Measurements from ENCODE around the gene POU1F1.
"Not testable (repeated sequence)": the region's sequence is repeated elsewhere in the genome, so short reads cannot be mapped to it uniquely, and the experiment has no call there.

Gene POU1F1, protein sequence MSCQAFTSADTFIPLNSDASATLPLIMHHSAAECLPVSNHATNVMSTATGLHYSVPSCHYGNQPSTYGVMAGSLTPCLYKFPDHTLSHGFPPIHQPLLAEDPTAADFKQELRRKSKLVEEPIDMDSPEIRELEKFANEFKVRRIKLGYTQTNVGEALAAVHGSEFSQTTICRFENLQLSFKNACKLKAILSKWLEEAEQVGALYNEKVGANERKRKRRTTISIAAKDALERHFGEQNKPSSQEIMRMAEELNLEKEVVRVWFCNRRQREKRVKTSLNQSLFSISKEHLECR

DNA sequence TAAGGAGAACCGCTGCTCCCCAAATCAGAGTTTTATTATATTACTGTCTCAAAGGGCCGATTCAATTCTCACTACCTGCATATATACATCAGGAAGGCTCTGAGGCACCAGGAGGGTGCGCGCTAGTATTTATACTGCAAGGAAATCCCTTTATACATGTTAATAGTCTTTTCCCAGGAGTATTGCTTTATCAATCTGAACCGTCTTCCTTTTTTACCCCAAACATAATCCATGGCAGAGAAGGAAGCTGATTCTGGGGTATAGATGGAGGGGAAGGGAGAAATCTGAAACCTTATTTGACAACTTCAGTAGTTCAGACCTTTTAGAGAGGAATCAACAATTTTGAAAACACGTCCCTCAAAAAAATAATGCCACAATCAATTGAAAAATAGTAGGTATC lies at the start of gene POU1F1:
Gene POU1F1 (minus strand): TSS at position 101 of the 400 bp plus-strand sequence. CDS start 122 bp downstream, outside the sequence.
- no peak for DNase-seq

DNA sequence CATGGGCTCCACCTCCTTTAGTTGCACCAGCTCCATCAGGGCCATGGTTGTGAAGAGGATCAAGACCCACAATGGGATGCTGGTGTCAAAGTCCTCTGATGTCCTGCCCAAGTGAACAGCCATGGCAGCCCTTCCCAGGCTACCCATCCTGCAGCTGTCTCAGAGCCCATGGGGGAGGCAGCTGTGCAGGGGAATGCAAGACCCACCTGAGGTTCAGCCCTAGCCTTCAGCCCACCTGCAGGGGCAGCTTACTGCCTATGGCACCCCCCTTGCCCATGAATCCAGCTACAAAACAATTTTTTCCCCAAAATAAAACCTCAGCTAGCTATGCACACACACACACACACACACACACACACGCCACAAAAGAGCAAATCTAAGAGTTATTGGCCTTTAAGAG lies 48.2 kb upstream of the POU1F1 start:
- no peak for DNase-seq

DNA sequence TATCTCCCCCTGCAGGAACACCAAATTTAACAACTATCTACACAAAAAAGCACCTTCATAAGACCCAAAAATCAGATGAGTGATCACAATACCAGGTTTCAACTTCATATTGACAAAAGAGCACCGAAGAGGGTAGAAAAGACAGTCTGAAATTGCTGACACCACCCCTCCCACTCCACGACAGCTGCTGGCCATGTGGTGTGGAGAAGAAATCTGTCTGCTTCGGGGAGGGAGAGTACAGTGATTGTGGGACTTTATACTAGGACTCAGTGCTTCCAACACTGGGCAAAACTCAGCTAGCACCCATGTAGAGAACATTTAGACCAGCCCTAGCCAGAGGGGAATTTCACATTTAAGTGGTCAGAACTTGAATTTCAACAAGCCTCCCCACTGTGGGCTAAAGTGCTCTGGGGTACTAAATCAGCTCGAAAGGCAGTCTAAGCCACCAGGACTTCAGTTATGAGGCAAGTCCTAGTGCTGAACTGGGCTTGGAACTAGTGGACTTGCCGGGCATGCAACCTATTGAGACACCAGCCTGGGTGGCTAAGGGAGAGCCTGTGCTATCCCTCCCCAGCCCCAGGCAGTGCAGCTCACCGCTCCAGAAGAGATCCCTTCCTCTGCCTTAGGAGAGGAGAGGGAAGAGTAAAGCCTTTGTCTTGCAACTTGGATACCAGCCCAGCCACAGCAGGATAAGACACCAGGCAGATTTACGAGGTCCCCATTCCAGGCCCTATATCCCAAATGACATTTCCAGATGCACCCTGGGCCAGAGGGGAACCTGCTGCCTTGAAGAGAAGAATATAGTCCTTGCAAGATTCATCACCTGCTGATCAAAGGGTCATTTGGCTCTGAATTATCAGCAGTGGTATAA lies 44.6 kb upstream of the POU1F1 start:
- no peak for DNase-seq

DNA sequence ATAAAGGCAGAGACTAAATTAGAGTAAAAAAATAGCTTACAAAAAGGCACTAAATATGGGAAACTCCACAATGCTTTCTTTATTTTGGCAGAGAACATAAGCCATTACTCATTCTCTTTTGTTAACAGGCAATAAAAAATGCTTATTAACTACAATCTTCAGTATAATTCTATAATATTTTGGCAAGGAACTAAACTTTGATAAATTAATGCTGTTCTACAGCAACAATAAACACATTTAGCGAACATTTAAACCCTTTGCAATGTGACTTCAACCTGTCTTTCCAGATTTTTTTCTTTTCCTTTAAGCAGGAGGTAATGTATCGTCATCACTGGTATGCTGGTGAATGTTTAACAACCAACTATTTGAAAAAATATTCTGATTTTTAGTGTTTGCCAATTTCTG lies 42.2 kb upstream of the POU1F1 start:
- DNase-seq, result no peak

DNA sequence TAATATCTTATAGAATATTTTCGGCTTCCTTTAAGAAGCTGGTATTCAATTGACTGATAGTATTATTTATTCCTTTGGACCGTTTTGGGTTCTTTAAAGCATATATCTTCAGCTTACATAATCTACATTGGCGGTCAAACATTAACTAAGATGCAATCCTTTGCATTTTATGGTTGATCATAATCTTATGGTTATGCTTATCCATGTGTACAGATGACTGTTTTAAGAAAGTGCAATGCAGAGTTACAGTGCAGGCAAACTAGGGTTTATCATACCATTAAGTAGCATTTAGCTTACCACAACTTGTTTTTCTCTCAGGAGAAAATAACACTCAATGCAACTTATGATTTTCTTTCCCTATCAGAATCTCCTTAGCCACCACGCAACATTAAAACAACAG lies 41.4 kb upstream of the POU1F1 start:
- no peak for DNase-seq

DNA sequence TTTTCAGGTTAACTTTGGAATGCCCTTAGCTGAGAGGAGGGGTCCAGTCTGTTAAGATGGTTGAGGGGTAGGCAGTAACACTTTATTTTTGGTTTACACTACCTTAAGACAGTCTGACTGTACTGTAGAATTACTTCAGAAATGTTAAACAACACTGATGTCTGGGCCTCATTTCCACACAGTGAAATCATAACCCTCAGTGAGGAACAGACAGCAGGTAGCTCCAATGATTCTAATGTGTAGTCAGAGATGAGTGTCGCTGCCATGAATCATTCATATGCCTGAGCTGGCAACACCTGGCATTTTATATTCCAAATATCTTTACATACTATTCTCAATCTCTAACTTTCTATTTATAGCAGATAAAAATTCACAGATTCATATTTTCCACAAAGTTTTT lies 37.3 kb upstream of the POU1F1 start:
- no peak for DNase-seq

DNA sequence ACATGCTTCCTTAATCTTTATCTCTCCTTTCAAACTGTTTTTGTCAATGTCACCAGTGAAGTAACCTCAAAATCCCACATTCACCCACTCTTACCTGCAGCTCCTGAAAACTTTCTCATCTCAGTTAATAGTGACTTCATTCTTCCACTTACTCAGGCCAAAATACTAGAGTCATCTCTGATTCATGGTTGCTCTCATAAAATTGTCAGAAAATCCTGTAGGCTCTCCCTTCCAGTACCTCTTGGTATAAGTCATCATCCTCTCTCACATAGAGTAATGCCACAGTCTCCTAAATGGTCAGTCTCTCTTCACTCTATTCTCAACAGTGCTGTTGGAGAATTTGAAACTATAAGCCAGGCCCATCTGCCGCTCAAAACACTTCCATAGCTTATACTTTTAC lies 34.9 kb upstream of the POU1F1 start:
- no peak for DNase-seq

DNA sequence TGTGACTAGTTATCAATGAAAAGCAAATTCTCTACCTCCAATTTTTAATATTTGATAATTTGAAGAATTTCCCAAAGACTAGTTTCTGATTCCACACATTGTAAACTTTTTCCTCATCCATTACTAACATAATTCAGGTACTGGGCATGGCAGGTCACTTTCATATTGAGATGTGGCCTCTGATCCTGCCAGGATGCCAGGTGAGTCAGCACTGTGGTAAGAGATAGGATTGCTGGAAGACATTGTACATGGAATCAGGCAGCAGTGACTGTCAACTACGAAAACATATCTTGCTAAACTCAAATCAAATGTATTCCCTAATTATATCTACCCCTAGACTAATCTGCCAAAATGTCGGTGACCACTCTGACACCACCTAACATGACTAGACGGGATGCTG lies 33.2 kb upstream of the POU1F1 start:
- no peak for DNase-seq

DNA sequence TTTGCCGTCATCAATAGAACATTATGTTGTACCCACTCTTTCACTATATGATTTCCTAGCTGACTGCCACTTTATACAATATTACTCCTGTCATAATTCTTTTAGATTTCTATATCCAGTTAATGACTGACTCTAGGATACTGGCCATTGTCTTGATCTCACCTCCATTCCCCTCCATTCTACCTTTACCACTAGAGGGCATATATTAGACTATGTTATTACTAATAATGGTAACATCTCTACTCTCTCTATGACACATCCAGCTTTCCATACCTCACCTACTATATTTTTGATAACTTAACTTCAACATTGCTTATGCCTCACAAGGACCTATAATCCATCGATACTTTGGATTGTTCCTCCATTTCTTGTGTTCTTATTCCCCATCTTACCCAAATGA lies 31.4 kb upstream of the POU1F1 start:
- DNase-seq, result no peak

DNA sequence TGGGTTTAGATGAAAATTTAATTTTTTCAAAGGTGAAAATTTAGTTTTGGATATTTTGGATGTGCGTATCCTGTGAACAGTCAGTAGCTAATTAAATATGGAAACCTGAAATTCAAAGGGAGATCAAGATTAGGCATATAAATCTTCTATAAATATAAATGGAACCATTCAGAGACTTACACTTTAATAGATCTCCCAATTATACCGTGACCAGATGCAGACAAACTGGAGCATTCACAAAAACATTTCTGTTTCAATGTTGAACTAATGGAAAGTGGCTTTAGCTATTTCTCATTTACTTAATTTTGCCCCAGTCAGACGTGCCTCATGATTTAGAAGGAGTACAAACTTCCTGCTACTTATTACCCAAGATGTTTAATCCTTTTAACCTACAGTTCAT lies 29.1 kb upstream of the POU1F1 start:
- no peak for DNase-seq

DNA sequence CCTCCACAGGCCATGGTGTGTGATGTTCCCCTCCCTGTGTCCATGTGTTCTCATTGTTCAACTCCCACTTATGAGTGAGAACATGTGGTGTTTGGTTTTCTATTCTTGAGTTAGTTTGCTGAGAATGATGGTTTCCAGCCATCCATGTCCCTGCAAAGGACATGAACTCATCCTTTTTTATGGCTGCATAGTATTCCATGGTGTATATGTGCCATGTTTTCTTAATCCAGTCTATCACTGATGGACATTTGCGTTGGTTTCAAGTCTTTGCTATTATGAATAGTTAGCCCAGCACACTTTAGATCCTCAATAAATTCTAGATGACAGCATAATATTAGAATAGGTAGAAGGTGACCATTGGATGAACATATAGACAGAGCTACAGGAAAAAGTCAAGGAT lies 28.6 kb upstream of the POU1F1 start:
- not testable (repeated sequence) for DNase-seq

DNA sequence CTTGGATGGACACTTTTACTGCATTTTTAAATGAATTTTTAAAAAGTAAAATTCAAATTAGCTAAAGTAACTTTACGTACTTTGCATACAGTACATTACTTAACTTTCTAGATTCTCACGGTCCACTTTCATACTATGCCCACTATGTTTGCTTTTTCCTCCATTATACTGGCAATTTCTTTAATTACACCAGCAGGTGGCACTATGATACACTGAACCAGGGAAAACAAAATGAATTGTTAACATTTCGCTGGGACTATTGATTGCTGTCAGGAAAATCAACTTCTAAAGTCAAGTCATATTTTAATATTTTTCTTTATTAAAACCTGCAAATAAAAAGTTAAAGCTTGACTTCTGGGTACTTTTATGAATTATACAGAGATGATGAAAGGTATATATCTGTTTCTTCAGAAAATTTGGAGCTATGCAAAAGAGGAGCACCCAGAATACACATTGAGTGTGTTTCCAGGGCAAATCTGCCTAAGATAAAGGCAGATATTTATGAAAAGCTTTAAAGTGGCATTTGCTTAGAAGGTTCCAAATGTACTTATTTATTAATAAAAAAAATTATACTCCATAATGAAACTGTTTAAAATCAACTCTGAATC lies 21.8 kb upstream of the POU1F1 start:
- DNase-seq, result peak in 1 of 2 experiments; percentile 1

DNA sequence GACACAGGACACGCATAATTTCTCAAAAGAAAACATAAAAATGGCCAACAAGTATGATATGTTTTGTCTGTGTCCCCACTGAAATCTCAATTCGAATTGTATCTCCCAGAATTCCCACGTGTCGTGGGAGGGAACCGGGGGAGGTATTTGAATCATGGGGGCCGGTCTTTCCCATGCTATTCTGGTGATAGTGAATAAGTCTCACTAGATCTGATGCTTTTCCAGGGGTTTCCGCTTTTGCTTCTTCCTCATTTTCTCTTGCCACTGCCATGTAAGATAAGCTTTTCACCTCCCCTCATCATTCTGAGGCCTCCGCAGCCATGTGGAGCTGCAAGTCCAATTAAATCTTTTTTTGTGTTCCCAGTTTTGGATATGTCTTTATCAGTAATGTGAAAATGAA lies 12.1 kb upstream of the POU1F1 start:
- DNase-seq, result no peak

DNA sequence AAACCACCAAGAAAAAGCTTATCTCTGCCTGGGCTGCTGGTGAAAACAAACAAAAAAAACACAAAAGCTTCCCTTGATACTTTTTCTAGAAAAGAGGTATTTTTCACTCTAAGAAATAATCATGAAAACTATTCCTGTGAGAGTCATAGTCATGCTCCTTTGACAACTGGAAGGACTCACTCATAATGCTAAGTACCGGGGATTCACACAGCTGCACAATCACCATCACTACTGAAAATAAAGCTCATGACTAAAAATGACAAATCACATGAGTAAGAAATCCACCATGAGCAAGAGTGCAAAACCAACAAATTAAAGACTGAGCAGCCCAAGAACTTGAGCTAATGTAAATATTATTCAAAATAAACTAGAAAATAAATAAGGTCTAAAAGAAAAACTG lies 10.6 kb upstream of the POU1F1 start:
- no peak for DNase-seq

DNA sequence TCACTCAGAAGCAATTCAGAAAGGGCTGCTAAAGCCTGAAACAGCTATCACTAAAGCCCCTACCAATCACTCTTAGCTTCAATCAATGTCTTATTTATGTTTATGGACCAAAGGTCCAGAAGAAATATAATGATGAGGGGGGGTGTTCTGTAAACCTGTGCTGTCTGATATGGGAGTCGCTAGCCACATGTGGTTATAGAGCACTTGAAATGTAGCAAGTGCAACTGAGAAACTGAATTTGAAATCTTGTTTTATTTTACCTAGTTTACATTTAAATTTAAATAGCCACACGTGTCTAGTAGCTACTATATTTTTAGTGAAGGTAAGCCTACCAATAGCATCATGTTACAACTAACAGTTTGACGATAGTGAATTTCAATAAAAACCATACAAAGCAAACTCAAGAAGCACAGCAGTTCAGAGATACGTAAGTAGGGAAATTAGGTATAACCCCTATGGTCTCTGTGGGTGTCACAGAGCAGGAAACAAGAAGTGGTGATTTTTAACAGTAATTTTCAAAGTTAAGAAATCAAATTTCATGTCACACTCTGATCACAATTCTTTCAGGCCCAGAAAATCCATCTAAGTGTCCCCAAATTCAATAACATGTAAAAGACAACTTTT lies 3.6 kb downstream of the POU1F1 start:
- no peak for DNase-seq

DNA sequence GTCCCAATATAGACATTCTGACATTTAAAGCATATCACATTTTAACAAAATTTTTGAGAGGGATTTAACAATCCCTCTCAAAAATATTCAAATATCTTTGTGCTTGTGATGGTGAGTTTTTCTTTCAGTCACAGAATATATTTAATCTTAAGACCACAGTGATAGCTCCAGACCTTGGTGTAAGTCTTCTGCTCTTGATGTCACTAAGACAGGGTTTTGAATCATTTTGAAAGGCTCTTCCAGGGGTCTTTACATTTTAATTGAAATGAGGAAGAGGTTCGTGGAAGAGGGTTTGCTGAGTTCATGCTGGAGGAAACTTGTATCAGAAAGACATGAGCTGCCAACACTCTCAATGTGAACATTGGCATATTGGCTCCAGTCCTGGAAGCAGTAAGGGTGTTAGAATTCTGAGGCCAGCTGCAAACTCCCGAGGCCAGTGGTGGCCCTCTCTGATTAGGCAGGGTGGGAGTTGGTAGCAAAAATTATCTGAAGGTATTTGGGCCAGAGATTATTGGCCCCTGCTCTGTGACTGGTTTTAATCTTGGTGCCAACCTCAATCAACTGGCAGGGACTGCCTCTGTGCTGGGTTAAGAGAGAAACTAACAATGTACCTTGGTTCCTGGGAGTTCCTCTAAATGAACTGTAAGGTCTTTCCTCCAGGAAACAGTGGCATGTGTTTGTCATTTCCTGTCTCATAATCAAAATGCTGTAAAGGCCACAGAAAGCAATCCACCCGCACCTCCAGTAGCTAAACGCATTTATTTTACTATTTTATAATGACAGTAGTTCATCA lies 5.3 kb downstream of the POU1F1 start:
- DNase-seq, result no peak

DNA sequence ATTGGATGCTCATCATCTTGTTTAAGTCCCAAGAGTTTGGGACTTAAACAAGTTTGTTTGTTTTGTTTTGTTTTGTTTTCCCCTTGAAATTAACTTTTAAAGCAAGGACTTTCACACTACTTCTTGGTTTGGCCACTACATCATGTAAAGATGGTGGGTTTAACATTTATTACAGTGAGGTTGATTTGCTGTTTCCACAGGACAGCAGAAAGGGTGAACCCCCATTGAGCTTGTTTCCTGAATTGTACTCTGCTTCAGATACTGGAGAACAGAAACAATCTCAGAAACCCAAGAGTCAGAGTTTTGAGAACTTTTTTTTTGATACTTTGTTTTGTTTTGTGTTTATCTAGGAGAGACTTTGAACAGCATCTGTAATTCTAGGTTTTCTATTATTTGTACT lies 6.7 kb downstream of the POU1F1 start:
- DNase-seq, result no peak

DNA sequence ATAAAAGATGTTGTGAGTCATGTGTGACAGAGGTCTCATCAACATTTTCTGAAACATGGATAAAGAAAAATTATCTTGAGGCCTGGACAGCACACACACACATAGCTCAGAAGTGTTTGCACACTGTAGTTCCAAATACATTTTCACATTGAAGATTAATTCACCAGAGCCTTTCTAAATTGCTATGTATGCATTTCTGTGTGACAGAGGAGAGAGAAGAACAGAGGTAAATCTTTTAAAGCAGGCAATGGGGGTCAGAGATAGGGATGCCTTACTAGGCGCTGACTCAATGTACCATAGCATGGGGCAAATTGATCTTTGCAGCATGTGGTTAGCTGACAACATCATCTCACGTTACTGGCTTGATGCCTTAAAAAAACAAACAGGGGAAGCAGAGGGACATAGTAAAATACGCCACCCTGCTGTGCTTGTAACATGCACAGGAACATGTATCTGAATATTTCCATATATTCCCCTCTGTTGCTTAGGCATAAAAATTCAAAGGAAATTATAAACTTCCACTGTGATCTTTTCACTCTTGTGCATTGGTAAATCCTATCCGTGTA lies 7.7 kb downstream of the POU1F1 start:
- no peak for DNase-seq

DNA sequence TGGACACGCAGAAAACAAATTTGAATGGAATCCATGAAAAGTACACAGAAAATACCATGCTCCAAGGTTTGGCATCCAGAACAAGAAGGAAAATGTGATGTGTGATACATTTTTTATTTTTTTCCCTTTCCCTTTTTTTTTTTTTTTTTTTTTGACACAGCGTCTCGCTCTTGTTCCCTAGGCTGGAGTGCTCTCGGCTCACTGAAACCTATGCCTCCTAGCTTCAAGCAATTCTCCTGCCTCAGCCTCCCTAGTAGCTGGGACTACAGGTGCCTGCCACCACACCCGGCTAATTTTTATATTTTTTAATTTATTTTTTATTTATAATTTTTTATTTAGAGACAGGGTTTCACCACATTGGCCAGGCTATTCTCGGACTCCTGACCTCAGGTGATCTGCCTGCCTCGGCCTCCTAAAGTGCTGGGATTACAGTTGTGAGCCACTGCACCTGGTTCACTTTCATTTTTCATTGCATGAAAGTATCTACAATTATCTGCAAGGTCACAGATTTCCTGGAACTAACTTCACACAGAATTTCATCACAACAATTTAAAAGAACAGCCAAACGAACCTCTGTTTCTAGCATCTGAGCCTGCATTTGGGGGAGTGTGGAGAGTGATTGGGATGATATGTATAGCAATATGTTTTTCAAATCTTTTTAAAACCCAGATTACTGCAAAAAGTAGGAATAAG lies 8.3 kb downstream of the POU1F1 start:
- DNase-seq, result no peak

DNA sequence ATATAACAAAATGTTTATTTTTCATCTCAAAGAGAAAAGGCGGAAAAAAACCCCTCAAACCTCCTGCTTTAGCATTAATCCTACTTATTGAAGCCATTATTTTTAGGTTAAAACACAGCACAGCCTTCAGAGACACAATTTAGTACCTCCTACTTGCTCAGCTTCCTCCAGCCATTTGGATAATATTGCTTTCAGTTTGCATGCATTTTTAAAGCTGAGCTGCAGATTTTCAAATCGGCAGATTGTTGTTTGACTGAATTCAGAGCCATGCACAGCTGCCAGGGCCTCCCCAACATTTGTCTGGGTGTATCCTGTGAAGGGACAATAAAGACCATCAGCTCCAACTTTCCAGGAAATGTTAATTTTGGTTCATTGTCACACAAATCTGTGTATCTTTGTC lies 14.5 kb downstream of the POU1F1 start:
- DNase-seq, result no peak

DNA sequence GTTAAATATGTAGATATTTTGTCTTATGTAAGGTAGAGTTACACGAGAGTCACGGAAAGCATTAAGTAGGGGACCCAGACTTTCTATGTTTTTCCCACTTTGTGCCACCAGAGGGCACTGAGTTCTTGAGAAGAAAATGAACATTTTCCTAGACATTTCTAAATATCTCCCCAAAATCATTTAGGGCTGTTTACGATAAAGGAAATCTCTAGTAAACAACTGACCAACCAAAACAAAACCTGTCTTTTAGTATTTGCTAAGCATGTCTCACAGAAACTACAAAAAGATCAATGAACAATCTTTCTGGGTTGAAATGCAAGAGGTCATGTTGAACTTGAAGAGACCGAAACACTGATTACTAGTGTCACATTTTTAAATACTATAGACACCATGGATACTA lies 16.1 kb downstream of the POU1F1 start:
- no peak for DNase-seq

DNA sequence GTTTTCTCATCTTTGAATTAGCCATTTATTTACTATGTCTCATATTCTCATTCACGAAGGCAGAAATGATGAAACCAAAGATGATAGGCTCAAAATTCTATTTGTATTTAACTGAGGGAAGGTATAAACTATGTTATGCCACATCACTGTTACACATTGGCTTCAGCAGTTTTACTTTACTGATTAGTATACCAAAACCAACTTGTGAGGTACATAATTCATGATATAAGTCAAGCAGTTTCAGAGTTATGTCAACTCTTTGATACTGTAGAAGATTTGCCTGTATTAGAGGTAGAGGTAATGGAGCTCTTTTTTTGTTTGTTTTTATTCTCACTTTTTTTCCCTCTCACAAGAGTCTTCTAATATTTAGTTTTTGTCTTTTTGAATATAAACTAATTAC lies 26.4 kb downstream of the POU1F1 start:
- DNase-seq, result no peak

Data from NCI-H187 (cell line).